Cardiac muscle cell (in vitro differentiated cells and primary cell): Measurements from ENCODE around the gene RPS15. TPM values are rescaled to one million over a fixed set of nuclear protein-coding genes. Genes with fewer than 3 reads are reported as not detected.

ENCODE experiments used
- DNase-seq, 2 donors: peaks; one replicate each; pipeline versions ENCODE4 v3.0.0 to v3.0.0-alpha.2; 2010 to 2017; ENCODE audit warnings: low read depth in 1 of 2, low spot score in 1 of 2
- H3K27ac ChIP-seq: fragments of 200-600 bp; sonication (generic); 2 replicates; pipeline ENCODE4 v1.5.1; 2016
- H3K27me3 ChIP-seq: fragments of 200-600 bp; sonication (generic); 2 replicates; pipeline ENCODE4 v1.6.0; 2016; ENCODE audit warnings: control low read depth
- H3K36me3 ChIP-seq: fragments of 200-600 bp; sonication (generic); 2 replicates; pipeline ENCODE4 v1.5.1; 2016; ENCODE audit warnings: control low read depth
- H3K4me1 ChIP-seq: fragments of 200-600 bp; sonication (generic); 2 replicates; pipeline ENCODE4 v1.8.1; 2017; ENCODE audit warnings: low read depth, mild to moderate bottlenecking, mixed run types
- H3K4me3 ChIP-seq: fragments of 200-600 bp; sonication (generic); 2 replicates; pipeline ENCODE4 v1.5.1; 2016; ENCODE audit warnings: mild to moderate bottlenecking
- H3K9me3 ChIP-seq: fragments of 200-600 bp; sonication (generic); 2 replicates; pipeline ENCODE4 v1.5.1; 2017; ENCODE audit warnings: low read depth, mild to moderate bottlenecking, control low read depth
- CTCF ChIP-seq: IDR thresholded peaks from 2 replicates; pipeline ENCODE4 v1.5.1; 2012; ENCODE audit warnings: low read depth, mild to moderate bottlenecking, low read length
- polyA plus RNA-seq: library from polyadenylated mRNA; unstranded; fragments of >200 nt; fragmentation: Nextera tagmentation; extraction: Ambion mirVana; gene quantifications from 2 replicates; pipeline ENCODE4 v1.2.1, GENCODE V29; 2016
- total RNA-seq: library from RNA; depleted of rRNA; stranded (reverse); fragments of >200 nt; gene quantifications from 2 replicates; pipeline ENCODE4 v1.2.3, GENCODE V29; 2016

The RPS15 gene
- total and polyA plus RNA-seq, 2 experiments from 2014 or later = 1,129 to 6,817 TPM

GRCh38 chr19:1408300-1409203, 29.6 kb upstream of the RPS15 start:
- peak overlapping the region; percentile 81 for H3K4me3 ChIP-seq
- no peak for TF ChIP-seq CTCF
- H3K4me1 ChIP-seq = peaks cover 13% of the 10 kb centered on the region
- H3K27ac ChIP-seq = peak overlapping the region; percentile 94
- H3K27me3 ChIP-seq = no peaks in the 10 kb centered on the region
- H3K36me3 ChIP-seq = no peaks in the 10 kb centered on the region
- H3K9me3 ChIP-seq = no peaks in the 10 kb centered on the region
- DNase-seq = peak; percentile 62 to 70

- peaks cover 13% of the 10 kb centered on the region for H3K4me1 ChIP-seq
- no peaks in the 10 kb centered on the region for H3K27me3 ChIP-seq
- H3K9me3 ChIP-seq = no peaks in the 10 kb centered on the region
- H3K27ac ChIP-seq = peak overlapping the region; percentile 94
- DNase-seq = no peak
- no peaks in the 10 kb centered on the region for H3K36me3 ChIP-seq
- TF ChIP-seq CTCF = no peak
- peak overlapping the region; percentile 81 for H3K4me3 ChIP-seq
These were observed 28.8 kb upstream of the RPS15 start for GRCh38 chr19:1409204-1410005.

GRCh38 chr19:1410136-1410786, 27.9 kb upstream of the RPS15 start:
- no peak overlapping the region for H3K4me3 ChIP-seq
- DNase-seq = peak in 1 of 2 donors; percentile 44
- no peak overlapping the region for H3K27ac ChIP-seq
- H3K4me1 ChIP-seq = peaks cover 18% of the 10 kb centered on the region
- H3K27me3 ChIP-seq = no peaks in the 10 kb centered on the region
- TF ChIP-seq CTCF = no peak
- no peaks in the 10 kb centered on the region for H3K9me3 ChIP-seq
- H3K36me3 ChIP-seq = no peaks in the 10 kb centered on the region

GRCh38 chr19:1410789-1411188, 27.4 kb upstream of the RPS15 start:
- H3K27me3 ChIP-seq = no peaks in the 10 kb centered on the region
- no peak for TF ChIP-seq CTCF
- no peaks in the 10 kb centered on the region for H3K36me3 ChIP-seq
- DNase-seq = no peak
- H3K27ac ChIP-seq = no peak overlapping the region
- peaks cover 23% of the 10 kb centered on the region for H3K4me1 ChIP-seq
- H3K9me3 ChIP-seq = no peaks in the 10 kb centered on the region
- H3K4me3 ChIP-seq = no peak overlapping the region

GRCh38 chr19:1411255-1412191, 26.7 kb upstream of the RPS15 start:
- H3K9me3 ChIP-seq = no peaks in the 10 kb centered on the region
- peaks cover 29% of the 10 kb centered on the region for H3K4me1 ChIP-seq
- H3K27me3 ChIP-seq = no peaks in the 10 kb centered on the region
- peak overlapping the region; percentile 50 for H3K27ac ChIP-seq
- no peaks in the 10 kb centered on the region for H3K36me3 ChIP-seq
- H3K4me3 ChIP-seq = no peak overlapping the region
- peak in 1 of 2 donors; percentile 31 for DNase-seq
- no peak for TF ChIP-seq CTCF
